MM.1S (cell line): ENCODE measurements around the gene CACNG4.

Source experiments
- CTCF ChIP-seq: fragments of 300-600 bp; sonication (generic); IDR thresholded peaks from 2 replicates; pipeline ENCODE4 v1.5.1; 2016; ENCODE audit warnings: antibody characterized with exemption, low read length, mixed read lengths
- EZH2 ChIP-seq: fragments of 300-600 bp; sonication (generic); optimal IDR thresholded peaks from 2 replicates; pipeline ENCODE3; 2017; ENCODE audit warnings: low read depth, mild to moderate bottlenecking, antibody characterized with exemption, low read length, mixed read lengths

- TF ChIP-seq EZH2: no peak
- TF ChIP-seq CTCF: no peak
Measured at GRCh38 chr17:67024736-67025135, 60.2 kb downstream of the CACNG4 start.
